Gastroesophageal sphincter (tissue), 3 donors: ENCODE results near the gene MRPL53.

Experiments
- EP300 ChIP-seq: sonication (generic); formaldehyde crosslinking; IDR thresholded peaks from one replicate; pipeline ENCODE4 v1.6.1; 2017; ENCODE audit warnings: antibody characterized with exemption, mild to moderate bottlenecking
- POLR2AphosphoS5 ChIP-seq: sonication (generic); formaldehyde crosslinking; IDR thresholded peaks from one replicate; pipeline ENCODE4 v1.6.1; 2017; ENCODE audit warnings: antibody characterized with exemption
- TF ChIP-seq, protein P1 (sequence below), 4 experiments: fragments of 200-600 bp in 2 of 4; fragments of 450-650 bp in 2 of 4; sonication (generic) in 1 of 4; IDR thresholded peaks; one replicate each; pipeline ENCODE4 v1.5.1; 2017 to 2019; ENCODE audit warnings: antibody characterized with exemption in 4 of 4, mild to moderate bottlenecking in 2 of 4, moderate library complexity in 2 of 4

DNA sequence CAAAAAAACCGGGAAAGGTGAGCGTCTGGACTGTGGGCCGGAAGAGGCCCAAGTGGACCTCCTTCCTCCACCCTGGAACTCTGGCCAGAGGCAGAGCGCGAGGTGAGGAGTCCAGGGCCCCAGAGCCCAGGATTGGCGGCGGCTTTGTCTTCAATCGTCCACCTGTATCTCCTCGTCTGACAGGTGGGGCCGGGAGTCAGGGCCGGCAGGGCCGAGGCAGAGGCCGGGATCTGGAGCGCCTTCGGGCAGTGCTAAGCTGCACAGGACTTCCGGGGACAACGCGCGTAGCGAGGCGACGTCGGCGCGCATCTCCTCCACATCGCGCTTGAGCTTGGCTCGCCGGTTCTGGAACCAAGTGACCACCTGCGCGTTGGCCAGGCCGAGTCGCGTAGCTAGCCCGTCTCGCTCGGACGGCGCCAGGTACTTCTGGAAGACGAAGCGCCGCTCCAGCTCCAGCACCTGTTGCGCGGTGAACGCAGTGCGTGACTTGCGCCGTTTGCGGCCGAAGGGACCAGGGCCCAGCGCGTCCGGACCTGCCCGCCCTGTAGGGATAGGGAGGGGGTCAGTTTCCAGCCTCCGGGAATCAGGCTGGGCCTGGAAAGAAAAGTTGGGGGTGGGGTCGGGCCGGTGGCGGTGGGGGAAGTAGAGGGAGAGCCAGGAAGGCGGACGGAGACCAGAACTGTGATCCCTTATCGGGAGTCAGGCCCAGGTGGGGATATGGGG lies 25.5 kb upstream of the MRPL53 start:
- TF ChIP-seq, protein P1, sequence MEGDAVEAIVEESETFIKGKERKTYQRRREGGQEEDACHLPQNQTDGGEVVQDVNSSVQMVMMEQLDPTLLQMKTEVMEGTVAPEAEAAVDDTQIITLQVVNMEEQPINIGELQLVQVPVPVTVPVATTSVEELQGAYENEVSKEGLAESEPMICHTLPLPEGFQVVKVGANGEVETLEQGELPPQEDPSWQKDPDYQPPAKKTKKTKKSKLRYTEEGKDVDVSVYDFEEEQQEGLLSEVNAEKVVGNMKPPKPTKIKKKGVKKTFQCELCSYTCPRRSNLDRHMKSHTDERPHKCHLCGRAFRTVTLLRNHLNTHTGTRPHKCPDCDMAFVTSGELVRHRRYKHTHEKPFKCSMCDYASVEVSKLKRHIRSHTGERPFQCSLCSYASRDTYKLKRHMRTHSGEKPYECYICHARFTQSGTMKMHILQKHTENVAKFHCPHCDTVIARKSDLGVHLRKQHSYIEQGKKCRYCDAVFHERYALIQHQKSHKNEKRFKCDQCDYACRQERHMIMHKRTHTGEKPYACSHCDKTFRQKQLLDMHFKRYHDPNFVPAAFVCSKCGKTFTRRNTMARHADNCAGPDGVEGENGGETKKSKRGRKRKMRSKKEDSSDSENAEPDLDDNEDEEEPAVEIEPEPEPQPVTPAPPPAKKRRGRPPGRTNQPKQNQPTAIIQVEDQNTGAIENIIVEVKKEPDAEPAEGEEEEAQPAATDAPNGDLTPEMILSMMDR (IDR thresholded peaks at IDR 0.05), result no peak
- TF ChIP-seq POLR2AphosphoS5, result no peak
- no peak for TF ChIP-seq EP300
